ENCODE measurements around the gene C17orf58. TPM values are rescaled to one million over a fixed set of nuclear protein-coding genes. Genes with fewer than 3 reads are reported as not detected.
"Not testable (repeated sequence)": the region's sequence is repeated elsewhere in the genome, so short reads cannot be mapped to it uniquely, and the experiment has no call there.

C17orf58 gene
- total RNA-seq, 3 donors from 2014 or later: 6.6 to 18.7 (median 12.0) TPM

- Histone ChIP-seq H3K4me1 (no peaks in the 10 kb centered on the region), H3K27ac (no peak overlapping the region), H3K9me3 (no peaks in the 10 kb centered on the region), H3K36me3 (no peaks in the 10 kb centered on the region), H3K4me3 (no peak overlapping the region), H3K27me3 (no peaks in the 10 kb centered on the region)
- DNase-seq (ENCODE audit: low spot score in 2 of 2): no peak
- intact Hi-C loops (cut with DNase I; ENCODE audit: low total_unique reads): no loop called here
- no peak for TF ChIP-seq POLR2A (IDR thresholded peaks at IDR 0.05)
- TF ChIP-seq POLR2AphosphoS5 (IDR thresholded peaks at IDR 0.05): no peak
- TF ChIP-seq, protein P1, sequence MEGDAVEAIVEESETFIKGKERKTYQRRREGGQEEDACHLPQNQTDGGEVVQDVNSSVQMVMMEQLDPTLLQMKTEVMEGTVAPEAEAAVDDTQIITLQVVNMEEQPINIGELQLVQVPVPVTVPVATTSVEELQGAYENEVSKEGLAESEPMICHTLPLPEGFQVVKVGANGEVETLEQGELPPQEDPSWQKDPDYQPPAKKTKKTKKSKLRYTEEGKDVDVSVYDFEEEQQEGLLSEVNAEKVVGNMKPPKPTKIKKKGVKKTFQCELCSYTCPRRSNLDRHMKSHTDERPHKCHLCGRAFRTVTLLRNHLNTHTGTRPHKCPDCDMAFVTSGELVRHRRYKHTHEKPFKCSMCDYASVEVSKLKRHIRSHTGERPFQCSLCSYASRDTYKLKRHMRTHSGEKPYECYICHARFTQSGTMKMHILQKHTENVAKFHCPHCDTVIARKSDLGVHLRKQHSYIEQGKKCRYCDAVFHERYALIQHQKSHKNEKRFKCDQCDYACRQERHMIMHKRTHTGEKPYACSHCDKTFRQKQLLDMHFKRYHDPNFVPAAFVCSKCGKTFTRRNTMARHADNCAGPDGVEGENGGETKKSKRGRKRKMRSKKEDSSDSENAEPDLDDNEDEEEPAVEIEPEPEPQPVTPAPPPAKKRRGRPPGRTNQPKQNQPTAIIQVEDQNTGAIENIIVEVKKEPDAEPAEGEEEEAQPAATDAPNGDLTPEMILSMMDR (IDR thresholded peaks at IDR 0.05): no peak
Measured at GRCh38 chr17:67974185-67974584, 22.1 kb downstream of the C17orf58 start.

DNA sequence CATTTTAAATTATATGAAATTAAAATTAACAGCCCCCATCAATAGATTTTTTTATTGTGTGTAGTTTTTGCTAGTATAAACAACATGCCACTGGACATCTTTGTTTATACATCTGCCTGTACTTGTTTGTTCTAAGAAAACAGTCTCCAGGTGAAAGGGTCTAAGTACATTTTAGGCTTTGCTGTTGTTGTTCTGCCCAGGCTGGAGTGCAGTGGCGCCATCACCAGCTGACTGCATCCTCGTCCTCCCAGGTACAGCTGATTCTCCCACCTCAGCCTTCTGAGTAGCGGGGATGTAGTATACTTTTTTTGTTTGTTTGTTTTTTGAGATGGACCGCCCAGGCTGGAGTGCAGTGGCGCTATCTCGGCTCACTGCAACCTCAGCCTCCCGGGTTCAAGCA, 25.5 kb downstream of the C17orf58 start:
- no peaks in the 10 kb centered on the region for H3K9me3 ChIP-seq
- H3K36me3 ChIP-seq: no peaks in the 10 kb centered on the region
- intact Hi-C loops (cut with DNase I; ENCODE audit: low total_unique reads): no loop called here
- DNase-seq (ENCODE audit: low spot score in 2 of 2): no peak
- no peak overlapping the region for H3K4me3 ChIP-seq
- no peaks in the 10 kb centered on the region for H3K4me1 ChIP-seq
- H3K27me3 ChIP-seq: no peaks in the 10 kb centered on the region
- no peak for TF ChIP-seq POLR2AphosphoS5 (IDR thresholded peaks at IDR 0.05)
- TF ChIP-seq, protein P1 (IDR thresholded peaks at IDR 0.05): no peak
- no peak for TF ChIP-seq POLR2A (IDR thresholded peaks at IDR 0.05)
- no peak overlapping the region for H3K27ac ChIP-seq

- DNase-seq (ENCODE audit: low spot score in 2 of 2); H3K4me1 ChIP-seq; H3K27ac ChIP-seq; H3K36me3 ChIP-seq; H3K9me3 ChIP-seq; H3K4me3 ChIP-seq; intact Hi-C loops (cut with DNase I; ENCODE audit: low total_unique reads); H3K27me3 ChIP-seq: not testable (repeated sequence)
- TF ChIP-seq, protein P1 (IDR thresholded peaks at IDR 0.05): peak; percentile 51 to 70 (median 65)
Measured at GRCh38 chr17:67963145-67963572, 33.1 kb downstream of the C17orf58 start.

DNA sequence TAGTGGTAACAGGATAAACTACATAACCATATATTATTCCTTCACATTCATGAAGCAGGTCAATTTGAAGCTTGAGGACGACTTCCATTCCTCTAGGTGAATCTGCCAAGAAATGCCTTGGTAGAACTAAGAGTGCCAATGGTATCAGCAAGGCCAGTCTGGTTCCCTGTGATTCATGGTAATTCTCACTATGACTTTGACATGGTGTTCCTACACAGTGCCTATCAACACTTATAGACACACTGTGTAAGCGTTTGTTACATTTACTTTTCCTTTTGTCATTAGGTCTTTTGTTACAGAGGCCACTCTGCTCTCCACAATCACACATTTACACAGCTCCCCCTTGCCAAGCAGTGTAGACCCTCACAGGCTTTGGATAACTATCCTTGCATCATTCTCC, 34.1 kb downstream of the C17orf58 start:
- H3K27ac ChIP-seq; H3K36me3 ChIP-seq; intact Hi-C loops (cut with DNase I; ENCODE audit: low total_unique reads); DNase-seq (ENCODE audit: low spot score in 2 of 2); H3K27me3 ChIP-seq; H3K4me1 ChIP-seq; H3K9me3 ChIP-seq; H3K4me3 ChIP-seq: not testable (repeated sequence)

DNA sequence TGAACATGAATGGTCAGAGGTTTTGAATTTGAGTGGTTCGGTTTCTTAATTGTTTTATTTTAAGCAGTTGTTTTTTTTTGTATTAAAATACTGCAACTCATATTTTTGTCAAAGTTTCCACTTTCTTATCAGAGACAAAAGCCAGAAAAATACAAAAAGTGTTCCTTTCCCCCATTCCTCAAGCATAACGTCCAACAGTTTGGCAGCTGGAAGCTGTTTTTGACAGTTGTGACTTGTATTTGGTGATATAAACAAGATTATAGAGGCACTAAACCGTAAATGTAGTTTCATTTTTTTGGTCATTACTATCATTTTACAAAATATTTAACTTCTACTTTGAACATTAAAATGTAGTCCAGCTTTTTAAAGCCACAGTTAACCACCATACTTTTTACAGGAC, 36.0 kb downstream of the C17orf58 start:
- DNase-seq (ENCODE audit: low spot score in 2 of 2); H3K4me1 ChIP-seq; H3K9me3 ChIP-seq; H3K27ac ChIP-seq; intact Hi-C loops (cut with DNase I; ENCODE audit: low total_unique reads); H3K27me3 ChIP-seq; H3K4me3 ChIP-seq; H3K36me3 ChIP-seq: not testable (repeated sequence)

DNA sequence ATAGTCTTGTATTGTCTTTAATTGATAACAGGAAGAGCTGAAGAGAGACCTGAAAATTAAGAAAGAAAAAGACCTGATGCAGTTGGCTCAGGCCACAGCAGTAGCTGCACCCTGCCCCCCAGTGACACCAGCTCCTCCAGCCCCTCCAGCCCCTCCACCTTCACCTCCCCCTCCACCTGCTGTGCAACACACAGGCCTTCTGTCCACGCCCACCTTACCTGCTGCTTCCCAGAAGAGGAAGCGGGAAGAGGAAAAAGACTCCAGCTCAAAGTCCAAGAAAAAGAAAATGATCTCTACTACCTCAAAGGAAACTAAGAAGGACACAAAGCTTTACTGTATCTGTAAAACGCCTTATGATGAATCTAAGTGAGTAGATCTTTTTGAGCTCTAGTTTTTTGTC, 36.8 kb downstream of the C17orf58 start:
- DNase-seq (ENCODE audit: low spot score in 2 of 2): no peak
- Histone ChIP-seq H3K27me3 (no peaks in the 10 kb centered on the region), H3K27ac (no peak overlapping the region), H3K4me1 (no peaks in the 10 kb centered on the region), H3K36me3 (no peaks in the 10 kb centered on the region), H3K9me3 (no peaks in the 10 kb centered on the region), H3K4me3 (no peak overlapping the region)
- TF ChIP-seq POLR2AphosphoS5 (IDR thresholded peaks at IDR 0.05) (no peak), POLR2A (IDR thresholded peaks at IDR 0.05) (no peak)
- TF ChIP-seq, protein P1 (IDR thresholded peaks at IDR 0.05): no peak
- intact Hi-C loops (cut with DNase I; ENCODE audit: low total_unique reads): no loop called here
